ENCODE results near the gene LMX1A.

LMX1A gene

GRCh38 chr1:165265196-165265838 lies 91.2 kb downstream of the LMX1A start:
- no peak overlapping the region for H3K27ac ChIP-seq
- no peak for TF ChIP-seq CTCF (conservative IDR thresholded peaks at IDR 0.05)

- peak overlapping the region; percentile 52 for H3K27ac ChIP-seq
- no peak for TF ChIP-seq CTCF (conservative IDR thresholded peaks at IDR 0.05)
Observed at GRCh38 chr1:165259706-165260428, 96.6 kb downstream of the LMX1A start.

- no peak for TF ChIP-seq CTCF (conservative IDR thresholded peaks at IDR 0.05)
- peak overlapping the region; percentile 52 for H3K27ac ChIP-seq
Observed at GRCh38 chr1:165259236-165259635, 97.3 kb downstream of the LMX1A start.

- peak overlapping the region; percentile 52 for H3K27ac ChIP-seq
- TF ChIP-seq CTCF (conservative IDR thresholded peaks at IDR 0.05): peak; percentile 85
Observed at GRCh38 chr1:165257969-165258459, 98.5 kb downstream of the LMX1A start.

GRCh38 chr1:165254896-165255625 lies 101.5 kb downstream of the LMX1A start:
- TF ChIP-seq CTCF (conservative IDR thresholded peaks at IDR 0.05): no peak
- no peak overlapping the region for H3K27ac ChIP-seq

- H3K27ac ChIP-seq: no peak overlapping the region
- TF ChIP-seq CTCF (conservative IDR thresholded peaks at IDR 0.05): no peak
Observed at GRCh38 chr1:165254376-165254775, 102.1 kb downstream of the LMX1A start.

GRCh38 chr1:165253818-165254254 lies 102.7 kb downstream of the LMX1A start:
- H3K27ac ChIP-seq: no peak overlapping the region
- no peak for TF ChIP-seq CTCF (conservative IDR thresholded peaks at IDR 0.05)
